ENCODE results near the gene GHRL.

The GHRL gene

DNA sequence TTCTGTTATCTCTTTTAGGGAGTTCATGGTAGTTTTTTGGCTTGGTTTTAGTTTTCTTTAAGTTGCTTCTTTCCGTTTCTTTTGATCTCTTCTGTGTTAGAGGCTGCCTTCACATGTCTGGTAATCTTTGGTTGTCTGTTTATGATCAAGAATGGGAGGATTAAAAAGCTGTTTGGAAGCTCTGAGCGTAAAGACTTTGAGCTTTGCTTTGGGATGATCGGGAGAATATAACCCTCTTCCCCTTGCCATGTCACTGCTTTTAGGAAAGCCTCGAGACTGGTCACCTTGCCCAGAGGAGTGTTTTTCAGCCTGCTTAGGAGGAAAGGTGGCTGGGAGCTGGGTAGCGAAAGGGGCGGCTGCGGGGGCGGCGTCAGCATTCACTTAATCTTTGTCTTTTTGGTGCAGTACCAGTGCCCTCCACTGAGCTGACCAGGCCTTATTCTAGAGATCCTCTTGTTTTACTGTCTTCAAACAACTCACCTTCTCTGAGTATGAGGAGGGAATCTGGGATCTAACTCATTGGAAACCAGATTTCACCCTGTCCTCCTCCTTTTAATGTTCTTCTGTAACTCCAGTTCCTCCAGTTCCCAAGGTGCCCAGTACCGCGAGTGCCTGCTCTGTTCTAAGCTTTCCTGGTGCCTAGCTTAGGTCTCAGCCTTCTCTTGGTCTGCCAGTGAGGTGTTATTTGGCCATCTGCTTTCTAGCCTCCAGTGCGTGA lies 28.9 kb downstream of the GHRL start:
- Mint-ChIP-seq H3K27me3 (ENCODE audit: low read depth) (no peaks in the 10 kb centered on the region), H3K9me3 (no peaks in the 10 kb centered on the region), H3K4me1 (ENCODE audit: low read depth) (peaks cover 54% of the 10 kb centered on the region), H3K36me3 (ENCODE audit: low read depth) (peaks cover 62% of the 10 kb centered on the region), H3K4me3 (peak overlapping the region; percentile 66), H3K27ac (peak overlapping the region; percentile 66)

DNA sequence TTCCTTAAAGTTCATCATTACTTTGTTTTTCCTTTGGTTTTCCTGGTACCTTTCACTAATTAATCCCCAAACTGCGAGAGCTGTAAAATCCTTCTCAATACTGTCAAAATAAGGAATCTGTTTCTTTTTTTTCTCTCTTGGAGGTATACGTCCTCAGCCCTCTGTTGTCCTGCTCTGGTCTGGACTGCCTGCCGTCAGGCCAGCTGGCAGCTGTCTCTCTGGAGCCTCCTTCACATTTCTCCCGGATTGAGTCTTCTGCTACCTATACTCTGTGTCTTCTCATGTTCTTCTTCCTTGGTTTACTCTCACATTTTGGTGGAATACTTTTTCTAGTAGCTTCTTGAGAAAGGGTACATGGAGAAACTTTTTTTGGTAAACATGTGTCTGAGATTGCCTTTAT lies 30.7 kb downstream of the GHRL start:
- Mint-ChIP-seq H3K27me3 (ENCODE audit: low read depth) (no peaks in the 10 kb centered on the region), H3K36me3 (ENCODE audit: low read depth) (peaks cover 57% of the 10 kb centered on the region), H3K27ac (peak overlapping the region; percentile 43), H3K4me3 (no peak overlapping the region), H3K9me3 (no peaks in the 10 kb centered on the region), H3K4me1 (ENCODE audit: low read depth) (peaks cover 48% of the 10 kb centered on the region)

DNA sequence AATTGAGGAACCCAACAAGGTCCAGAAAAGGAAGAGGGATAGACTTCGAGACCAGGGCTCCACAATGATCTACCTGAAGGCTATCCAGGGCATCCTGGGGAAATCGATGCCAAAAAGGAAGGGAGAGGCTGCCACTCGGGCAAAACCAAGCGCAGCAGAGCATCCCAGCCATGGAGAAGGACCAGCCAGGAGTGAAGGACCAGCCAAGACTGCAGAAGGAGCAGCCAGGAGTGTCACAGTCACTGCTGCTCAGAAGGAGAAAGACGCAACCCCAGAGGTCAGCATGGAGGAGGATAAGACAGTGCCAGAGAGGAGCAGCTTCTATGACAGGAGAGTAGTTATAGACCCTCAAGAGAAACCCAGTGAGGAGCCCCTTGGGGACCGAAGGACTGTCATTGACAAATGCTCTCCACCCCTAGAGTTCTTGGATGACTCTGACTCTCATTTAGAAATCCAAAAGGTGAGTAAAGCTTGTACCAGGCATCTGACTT lies 32.5 kb downstream of the GHRL start:
- no peaks in the 10 kb centered on the region for H3K9me3 Mint-ChIP-seq
- peaks cover 62% of the 10 kb centered on the region for H3K36me3 Mint-ChIP-seq (ENCODE audit: low read depth)
- H3K4me1 Mint-ChIP-seq (ENCODE audit: low read depth) = peaks cover 50% of the 10 kb centered on the region
- H3K27me3 Mint-ChIP-seq (ENCODE audit: low read depth) = no peaks in the 10 kb centered on the region
- no peak overlapping the region for H3K27ac Mint-ChIP-seq
- no peak overlapping the region for H3K4me3 Mint-ChIP-seq

DNA sequence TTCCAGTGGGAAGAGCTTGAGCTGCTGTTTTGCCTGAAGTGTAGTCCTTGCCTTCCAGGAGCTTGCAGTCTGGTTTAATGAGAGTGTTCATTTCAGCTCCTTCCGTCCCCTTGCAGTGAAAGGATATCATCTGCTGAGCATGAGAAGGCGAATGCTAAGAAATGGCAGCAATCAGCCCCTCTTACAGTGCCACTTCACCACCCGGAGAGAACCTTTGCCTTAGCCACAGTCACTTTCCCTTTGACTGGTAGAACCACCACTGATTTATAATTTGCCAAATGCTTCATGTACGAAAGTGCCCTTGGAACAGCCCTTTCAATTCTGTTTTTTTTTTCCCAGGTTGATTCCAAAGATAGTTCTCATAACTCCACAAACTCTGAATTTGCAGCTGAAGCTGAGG lies 32.9 kb downstream of the GHRL start:
- H3K4me1 Mint-ChIP-seq (ENCODE audit: low read depth) = peaks cover 53% of the 10 kb centered on the region
- H3K4me3 Mint-ChIP-seq = no peak overlapping the region
- H3K27ac Mint-ChIP-seq = no peak overlapping the region
- H3K36me3 Mint-ChIP-seq (ENCODE audit: low read depth) = peaks cover 62% of the 10 kb centered on the region
- H3K9me3 Mint-ChIP-seq = no peaks in the 10 kb centered on the region
- no peaks in the 10 kb centered on the region for H3K27me3 Mint-ChIP-seq (ENCODE audit: low read depth)

DNA sequence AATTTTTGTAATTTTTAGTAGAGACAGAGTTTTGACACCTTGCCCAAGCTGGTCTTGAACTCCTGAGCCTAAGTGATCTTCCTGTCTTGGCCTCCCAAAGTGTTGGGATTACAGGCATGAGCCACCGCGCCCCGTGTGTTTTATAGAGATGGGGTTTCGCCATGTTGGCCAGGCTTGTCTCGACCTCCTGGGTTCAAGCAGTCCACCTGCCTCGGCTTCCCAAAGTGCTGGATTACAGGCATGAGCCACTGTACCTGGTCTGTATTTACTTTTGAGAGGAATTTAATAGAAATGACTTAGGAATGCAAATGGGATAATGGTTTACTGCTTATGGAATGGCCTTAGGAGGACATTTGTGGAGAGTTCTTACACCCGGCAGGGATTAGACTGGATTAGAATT lies 33.7 kb downstream of the GHRL start:
- peak overlapping the region; percentile 6 for H3K27ac Mint-ChIP-seq
- H3K4me1 Mint-ChIP-seq (ENCODE audit: low read depth) = peaks cover 57% of the 10 kb centered on the region
- peaks cover 66% of the 10 kb centered on the region for H3K36me3 Mint-ChIP-seq (ENCODE audit: low read depth)
- no peaks in the 10 kb centered on the region for H3K27me3 Mint-ChIP-seq (ENCODE audit: low read depth)
- no peaks in the 10 kb centered on the region for H3K9me3 Mint-ChIP-seq
- no peak overlapping the region for H3K4me3 Mint-ChIP-seq

DNA sequence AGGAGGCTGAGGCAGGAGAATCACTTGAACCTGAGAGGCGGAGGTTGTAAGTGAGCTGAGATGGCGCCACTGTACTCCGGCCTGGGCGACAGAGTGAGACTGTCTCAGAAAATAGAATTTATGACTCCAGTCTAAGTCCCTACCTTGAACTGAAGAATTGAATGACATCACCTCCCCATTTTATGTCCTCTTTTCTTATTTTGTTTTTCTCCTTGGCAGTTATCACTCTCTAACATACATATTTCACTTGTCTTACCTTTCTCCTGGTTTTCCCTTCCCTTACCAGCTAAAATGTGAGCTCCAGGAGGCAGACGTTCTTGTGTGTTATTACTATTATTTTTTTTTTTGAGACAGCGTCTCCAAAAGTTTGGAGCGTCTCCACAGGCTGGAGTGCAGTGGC lies 36.9 kb downstream of the GHRL start:
- peaks cover 59% of the 10 kb centered on the region for H3K4me1 Mint-ChIP-seq (ENCODE audit: low read depth)
- H3K4me3 Mint-ChIP-seq = no peak overlapping the region
- peaks cover 65% of the 10 kb centered on the region for H3K36me3 Mint-ChIP-seq (ENCODE audit: low read depth)
- no peaks in the 10 kb centered on the region for H3K27me3 Mint-ChIP-seq (ENCODE audit: low read depth)
- H3K9me3 Mint-ChIP-seq = no peaks in the 10 kb centered on the region
- H3K27ac Mint-ChIP-seq = peak overlapping the region; percentile 41

DNA sequence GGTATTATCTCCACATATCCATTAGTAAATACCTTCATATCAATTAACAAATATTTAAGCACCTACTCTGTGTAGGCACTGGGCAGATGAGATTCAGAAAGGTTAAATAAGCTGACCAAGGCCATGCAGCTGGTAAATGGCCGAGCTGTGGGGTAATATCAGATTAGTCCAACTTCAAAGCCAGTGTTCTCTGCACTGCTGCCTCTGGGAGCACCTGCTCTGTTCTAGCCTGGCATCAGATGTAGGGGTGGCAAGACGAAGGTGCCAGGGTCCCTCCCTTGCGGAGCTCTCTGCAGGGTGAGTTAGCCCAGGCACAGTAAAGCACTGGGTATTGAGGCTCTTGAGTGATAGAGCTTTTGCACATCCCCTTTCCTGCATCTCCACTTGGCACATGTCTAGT lies 39.0 kb downstream of the GHRL start:
- Mint-ChIP-seq H3K27me3 (ENCODE audit: low read depth) (no peaks in the 10 kb centered on the region), H3K4me3 (no peak overlapping the region), H3K4me1 (ENCODE audit: low read depth) (peaks cover 62% of the 10 kb centered on the region), H3K36me3 (ENCODE audit: low read depth) (peaks cover 66% of the 10 kb centered on the region), H3K9me3 (no peaks in the 10 kb centered on the region), H3K27ac (peak overlapping the region; percentile 1)

DNA sequence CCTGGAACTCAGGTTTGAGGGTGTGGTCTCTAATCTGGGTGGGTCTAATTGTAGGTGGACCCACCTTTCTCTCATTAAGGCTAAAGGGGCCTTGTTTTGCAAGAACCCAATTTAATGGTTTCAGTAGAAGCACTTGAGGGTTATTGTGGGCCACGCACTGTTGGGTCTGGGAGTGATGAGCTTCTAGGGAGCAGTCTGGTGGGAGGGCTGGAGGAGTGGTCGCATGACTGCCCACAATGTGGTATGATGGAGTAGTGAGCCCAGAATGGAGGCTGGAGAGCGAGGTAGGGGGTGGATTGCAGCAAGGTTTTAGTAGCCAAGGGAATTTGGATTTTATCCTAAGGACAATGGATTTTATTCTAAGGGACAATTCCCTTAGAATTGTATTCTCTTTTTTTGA lies 41.7 kb downstream of the GHRL start:
- no peaks in the 10 kb centered on the region for H3K27me3 Mint-ChIP-seq (ENCODE audit: low read depth)
- H3K4me3 Mint-ChIP-seq = peak overlapping the region; percentile 98
- H3K4me1 Mint-ChIP-seq (ENCODE audit: low read depth) = peaks cover 61% of the 10 kb centered on the region
- peaks cover 7% of the 10 kb centered on the region for H3K9me3 Mint-ChIP-seq
- H3K27ac Mint-ChIP-seq = peak overlapping the region; percentile 95
- peaks cover 66% of the 10 kb centered on the region for H3K36me3 Mint-ChIP-seq (ENCODE audit: low read depth)

DNA sequence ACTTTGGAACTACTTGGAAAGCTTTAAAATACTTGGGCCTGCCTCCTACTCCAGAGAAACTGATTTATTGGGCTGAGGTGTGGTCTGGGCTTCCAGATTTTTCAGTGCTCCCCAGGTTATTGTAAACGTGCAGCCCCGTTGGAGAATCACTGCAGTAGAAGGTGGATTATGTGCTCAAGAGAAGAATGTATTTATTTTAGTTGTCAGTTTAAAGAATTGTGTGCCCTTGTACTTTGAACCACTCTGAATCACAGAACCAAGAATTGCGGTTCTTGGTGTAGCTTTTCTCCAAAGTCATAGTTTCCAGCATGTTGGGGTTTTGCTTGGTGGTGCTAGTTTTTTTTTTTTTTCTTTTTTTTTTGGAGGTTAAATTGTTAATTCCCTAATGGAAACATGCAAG lies 42.9 kb downstream of the GHRL start:
- peaks cover 53% of the 10 kb centered on the region for H3K4me1 Mint-ChIP-seq (ENCODE audit: low read depth)
- H3K27me3 Mint-ChIP-seq (ENCODE audit: low read depth) = no peaks in the 10 kb centered on the region
- peaks cover 71% of the 10 kb centered on the region for H3K36me3 Mint-ChIP-seq (ENCODE audit: low read depth)

DNA sequence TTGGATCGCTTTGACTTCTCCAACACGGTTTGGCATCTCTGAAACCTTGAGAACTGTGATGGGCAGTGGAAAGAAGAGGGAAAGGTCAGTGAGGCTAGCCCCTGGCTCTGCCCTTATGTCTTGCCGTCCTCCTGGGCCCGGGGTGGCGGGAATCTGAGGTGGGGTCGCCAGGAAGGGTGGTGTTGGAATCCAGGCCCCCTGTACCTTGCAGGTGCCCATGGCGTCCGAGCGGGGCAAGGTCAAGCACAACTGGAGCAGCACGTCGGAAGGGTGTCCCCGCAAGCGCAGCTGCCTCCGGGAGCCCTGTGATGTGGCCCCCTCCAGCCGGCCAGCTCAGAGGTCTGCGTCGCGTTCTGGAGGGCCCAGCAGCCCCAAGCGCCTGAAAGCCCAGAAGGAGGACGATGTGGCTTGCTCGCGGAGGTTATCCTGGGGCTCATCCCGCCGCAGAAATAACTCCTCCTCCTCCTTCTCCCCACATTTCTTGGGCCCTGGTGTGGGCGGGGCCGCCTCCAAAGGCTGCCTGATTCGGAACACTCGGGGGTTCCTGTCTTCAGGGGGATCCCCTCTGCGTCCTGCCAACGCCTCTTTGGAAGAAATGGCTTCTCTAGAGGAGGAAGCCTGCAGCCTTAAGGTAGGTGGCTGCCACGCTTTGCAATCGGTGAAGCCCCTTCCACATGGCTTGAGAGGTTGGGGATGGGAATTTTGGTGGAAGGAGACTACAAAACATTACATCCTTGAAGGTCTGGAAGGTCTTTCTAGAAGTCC lies 43.6 kb downstream of the GHRL start:
- H3K27me3 Mint-ChIP-seq (ENCODE audit: low read depth) = no peaks in the 10 kb centered on the region
- peak overlapping the region; percentile 95 for H3K27ac Mint-ChIP-seq
- peaks cover 24% of the 10 kb centered on the region for H3K9me3 Mint-ChIP-seq
- H3K36me3 Mint-ChIP-seq (ENCODE audit: low read depth) = peaks cover 73% of the 10 kb centered on the region
- peaks cover 46% of the 10 kb centered on the region for H3K4me1 Mint-ChIP-seq (ENCODE audit: low read depth)
- H3K4me3 Mint-ChIP-seq = peak overlapping the region; percentile 98

More for the DNA sequence above, 42.9 kb downstream of the GHRL start:
- H3K9me3 Mint-ChIP-seq = peaks cover 17% of the 10 kb centered on the region
- H3K27ac Mint-ChIP-seq = peak overlapping the region; percentile 95
- peak overlapping the region; percentile 98 for H3K4me3 Mint-ChIP-seq

DNA sequence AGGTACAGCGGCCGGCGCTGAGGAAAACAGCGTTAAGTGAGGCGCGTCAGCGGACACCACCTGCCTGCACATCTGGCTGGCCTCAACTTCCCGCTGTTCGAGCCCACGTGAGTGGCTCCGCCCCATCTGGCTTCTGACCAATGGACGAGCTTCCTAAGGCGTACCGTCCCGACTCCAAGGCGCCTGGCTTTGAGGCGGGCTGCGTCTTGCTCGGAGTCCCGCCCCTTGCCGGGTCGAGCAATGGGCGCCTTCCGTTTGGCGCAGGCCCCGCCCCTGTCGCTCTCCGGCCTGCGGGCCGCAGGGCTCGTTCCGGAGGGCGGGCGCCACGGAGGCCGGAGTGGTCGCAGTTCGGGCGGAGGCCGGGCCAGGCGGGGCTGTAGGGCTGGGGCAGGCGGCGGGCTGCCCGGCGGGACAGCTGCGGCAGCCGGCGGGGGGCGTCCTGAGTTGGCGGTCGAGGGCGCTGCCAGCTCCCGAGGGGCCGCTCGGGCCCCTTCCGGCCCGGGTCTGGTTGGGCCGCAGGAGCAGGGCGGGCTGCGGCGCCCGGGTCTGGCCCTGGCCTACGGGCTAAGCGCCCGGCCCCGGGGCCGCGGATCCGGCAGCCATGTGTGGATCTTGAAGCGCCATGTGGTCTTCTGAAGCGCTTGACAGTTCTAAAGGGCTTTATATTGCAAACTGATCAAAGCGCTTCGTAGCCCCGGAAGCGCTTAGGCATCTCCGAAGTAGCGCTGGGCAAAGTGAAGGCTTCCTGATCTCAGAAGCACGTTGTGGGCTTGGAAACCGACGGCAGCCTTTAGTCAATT lies 44.4 kb downstream of the GHRL start, which contains the start of gene TATDN2:
Gene TATDN2 (plus strand): TSS at position 276 of the 800 bp plus-strand sequence. CDS start 742 bp downstream, outside the sequence.
- Mint-ChIP-seq H3K4me3 (peak within 1 kb of the TSS; percentile 98), H3K27me3 (ENCODE audit: low read depth) (no peaks in the 10 kb centered on the region), H3K4me1 (ENCODE audit: low read depth) (peaks cover 44% of the 10 kb centered on the region), H3K9me3 (peaks cover 29% of the 10 kb centered on the region), H3K27ac (peak within 1 kb of the TSS; percentile 95), H3K36me3 (ENCODE audit: low read depth) (peaks cover 71% of the 10 kb centered on the region)

DNA sequence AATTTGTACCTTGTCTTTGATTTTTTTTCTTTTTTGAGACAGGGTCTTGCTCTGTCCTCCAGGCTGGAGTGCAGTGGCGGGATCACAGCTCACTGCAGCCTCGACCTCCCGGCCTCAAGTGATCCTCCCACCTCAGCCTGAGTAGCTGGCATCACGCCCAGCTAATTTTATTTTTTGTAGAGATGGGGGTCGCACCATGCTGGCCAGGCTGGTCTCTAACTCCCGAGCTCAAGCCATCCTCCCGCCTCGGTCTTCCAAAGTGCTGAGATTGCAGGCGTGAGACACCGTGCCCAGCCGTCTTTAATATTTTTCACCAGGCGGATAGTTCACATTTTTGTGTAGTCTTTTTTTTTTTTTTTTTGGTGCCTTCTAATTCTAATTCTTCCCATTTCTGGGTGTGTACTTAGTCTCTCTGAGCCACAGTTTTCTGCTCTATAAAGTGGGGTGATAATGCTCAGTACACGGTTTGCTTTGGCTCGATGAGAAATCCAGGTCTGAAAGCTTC lies 45.0 kb downstream of the GHRL start:
- H3K4me3 Mint-ChIP-seq = peak overlapping the region; percentile 69
- peaks cover 29% of the 10 kb centered on the region for H3K9me3 Mint-ChIP-seq
- peaks cover 69% of the 10 kb centered on the region for H3K36me3 Mint-ChIP-seq (ENCODE audit: low read depth)
- no peaks in the 10 kb centered on the region for H3K27me3 Mint-ChIP-seq (ENCODE audit: low read depth)
- H3K4me1 Mint-ChIP-seq (ENCODE audit: low read depth) = peaks cover 43% of the 10 kb centered on the region
- H3K27ac Mint-ChIP-seq = peak overlapping the region; percentile 87

DNA sequence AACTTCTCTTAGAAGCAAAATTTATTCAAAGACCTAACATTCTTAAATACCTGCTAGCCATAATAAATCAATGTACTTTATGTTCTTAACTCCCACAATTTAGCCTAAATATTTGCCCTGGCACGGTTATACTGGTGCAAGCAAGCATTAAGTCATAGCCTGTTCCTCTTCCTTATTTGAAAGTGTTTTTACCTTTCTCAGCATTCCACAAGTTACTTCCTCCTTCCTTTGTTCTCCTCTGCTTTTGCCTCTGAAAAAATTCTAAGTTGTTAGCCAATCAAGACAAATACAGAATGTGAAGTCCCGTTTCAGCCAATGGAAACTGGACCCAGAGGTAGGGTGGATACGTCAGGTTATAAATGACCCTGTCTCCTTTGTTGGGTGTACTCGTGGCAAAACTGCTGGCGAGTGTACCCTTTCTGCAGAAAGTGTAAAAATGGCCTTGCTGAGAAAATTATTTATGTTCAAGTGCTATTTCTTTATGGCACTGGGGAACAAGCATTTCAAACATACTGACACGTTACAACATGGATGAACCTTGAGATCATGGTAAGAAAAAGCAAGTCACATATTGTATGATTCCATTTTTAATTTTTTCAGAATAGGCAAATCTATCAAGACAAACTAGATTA lies 47.5 kb downstream of the GHRL start:
- Mint-ChIP-seq H3K27ac (no peak overlapping the region), H3K27me3 (ENCODE audit: low read depth) (no peaks in the 10 kb centered on the region), H3K4me3 (no peak overlapping the region), H3K4me1 (ENCODE audit: low read depth) (peaks cover 41% of the 10 kb centered on the region), H3K9me3 (peaks cover 29% of the 10 kb centered on the region), H3K36me3 (ENCODE audit: low read depth) (peaks cover 65% of the 10 kb centered on the region)

DNA sequence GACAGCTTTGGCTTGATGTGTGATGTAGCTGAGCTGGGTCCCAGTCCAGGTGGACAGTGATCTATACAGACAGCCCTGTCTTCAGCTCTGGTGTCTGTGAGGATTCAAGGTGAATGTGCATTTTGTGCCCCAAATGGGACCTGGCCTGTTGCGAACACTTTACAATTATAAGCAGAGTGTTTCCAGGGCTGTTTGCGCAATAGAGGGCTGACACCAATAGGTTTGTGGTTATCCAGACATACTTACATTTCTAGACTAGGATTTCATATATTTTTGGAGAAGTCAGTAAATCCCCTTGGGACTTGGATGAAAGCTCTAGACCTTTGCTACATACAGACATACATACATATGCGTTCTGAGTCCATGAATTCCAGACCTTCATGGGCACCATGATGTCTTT lies 48.7 kb downstream of the GHRL start:
- Mint-ChIP-seq H3K4me1 (ENCODE audit: low read depth) (peaks cover 33% of the 10 kb centered on the region), H3K4me3 (no peak overlapping the region), H3K36me3 (ENCODE audit: low read depth) (peaks cover 63% of the 10 kb centered on the region), H3K9me3 (peaks cover 29% of the 10 kb centered on the region), H3K27ac (peak overlapping the region; percentile 22), H3K27me3 (ENCODE audit: low read depth) (no peaks in the 10 kb centered on the region)
